Stimulated activated naive CD8-positive, alpha-beta T cell treated with anti-CD3 and anti-CD28 coated beads, Interleukin-15, Interleukin-2, amounts not matched to agents 100 ng/mL and 50 ng/mL, for 24 hours (primary cell): ENCODE results near the gene CC2D2A.

Experiments used
- H3K27ac Mint-ChIP-seq: one replicate; pipeline ENCODE4 v1.8.0; 2021; ENCODE audit warnings: mild to moderate bottlenecking, mixed read lengths
- H3K27me3 Mint-ChIP-seq: one replicate; pipeline ENCODE4 v1.8.0; 2021; ENCODE audit warnings: mixed read lengths
- H3K36me3 Mint-ChIP-seq: one replicate; pipeline ENCODE4 v1.8.0; 2021; ENCODE audit warnings: low read depth, mixed read lengths
- H3K4me1 Mint-ChIP-seq: one replicate; pipeline ENCODE4 v1.8.0; 2021; ENCODE audit warnings: low read depth, mixed read lengths
- H3K4me3 Mint-ChIP-seq: one replicate; pipeline ENCODE4 v1.8.0; 2021; ENCODE audit warnings: mild to moderate bottlenecking, mixed read lengths
- H3K9me3 Mint-ChIP-seq: one replicate; pipeline ENCODE4 v1.8.0; 2021; ENCODE audit warnings: mixed read lengths

CC2D2A gene

DNA sequence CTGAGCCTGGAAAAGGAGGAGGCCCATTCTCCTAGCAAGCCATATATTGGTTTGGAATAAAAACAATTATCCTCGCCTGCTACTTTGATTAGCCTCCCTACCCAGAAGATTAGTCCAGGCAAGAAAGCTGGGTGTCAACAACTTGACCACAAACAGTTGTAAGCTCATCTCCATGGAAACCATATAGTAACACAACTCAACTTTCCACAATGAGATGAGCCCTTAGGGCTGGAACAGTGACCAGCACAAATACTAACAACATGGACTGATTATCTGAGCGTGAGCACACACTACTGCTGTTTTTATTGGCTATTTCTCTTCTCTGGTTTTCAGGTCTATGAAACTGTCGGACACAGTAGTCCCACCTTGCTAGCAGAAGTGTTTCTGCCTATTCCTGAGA is 80.8 kb downstream of the CC2D2A start:
- H3K9me3 Mint-ChIP-seq, result no peaks in the 10 kb centered on the region
- H3K27me3 Mint-ChIP-seq, result no peaks in the 10 kb centered on the region
- no peaks in the 10 kb centered on the region for H3K36me3 Mint-ChIP-seq
- H3K4me3 Mint-ChIP-seq, result no peak overlapping the region
- H3K27ac Mint-ChIP-seq, result no peak overlapping the region
- H3K4me1 Mint-ChIP-seq, result peaks cover 10% of the 10 kb centered on the region

DNA sequence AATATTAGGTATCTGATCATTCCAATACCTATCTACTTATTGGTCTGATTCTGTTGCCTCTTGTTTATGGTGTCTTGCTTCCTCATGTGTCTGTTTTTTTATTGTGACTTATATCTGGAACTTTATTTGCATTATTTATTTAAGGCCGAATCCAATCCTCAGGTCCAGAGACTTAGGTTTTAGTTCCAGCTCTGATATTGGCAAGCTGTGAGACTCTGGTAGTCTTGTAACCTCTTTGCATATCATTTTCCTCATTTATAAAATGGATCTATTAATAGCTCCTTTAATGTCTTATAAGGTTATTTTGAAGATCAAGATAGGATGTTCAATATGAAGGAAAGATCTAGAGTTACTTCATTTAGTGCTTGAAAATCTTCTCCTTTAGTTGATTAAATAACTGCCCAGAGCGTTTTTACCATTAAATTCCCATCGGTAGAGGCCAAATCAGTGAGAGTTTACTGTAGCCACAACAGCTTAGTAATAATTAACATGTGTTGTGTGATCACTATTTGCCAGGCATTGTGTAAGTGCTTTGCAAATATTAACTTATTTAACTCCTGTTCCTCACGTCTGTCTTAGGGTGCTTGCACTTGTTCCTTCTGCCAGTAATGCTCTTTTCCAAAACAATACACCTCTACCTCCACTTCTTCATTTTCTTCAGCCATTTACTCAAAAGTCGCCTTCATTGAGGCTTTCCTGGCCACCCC is 82.2 kb downstream of the CC2D2A start:
- H3K27ac Mint-ChIP-seq, result no peak overlapping the region
- H3K27me3 Mint-ChIP-seq, result no peaks in the 10 kb centered on the region
- H3K4me1 Mint-ChIP-seq, result peaks cover 10% of the 10 kb centered on the region
- no peak overlapping the region for H3K4me3 Mint-ChIP-seq
- no peaks in the 10 kb centered on the region for H3K9me3 Mint-ChIP-seq
- H3K36me3 Mint-ChIP-seq, result no peaks in the 10 kb centered on the region

DNA sequence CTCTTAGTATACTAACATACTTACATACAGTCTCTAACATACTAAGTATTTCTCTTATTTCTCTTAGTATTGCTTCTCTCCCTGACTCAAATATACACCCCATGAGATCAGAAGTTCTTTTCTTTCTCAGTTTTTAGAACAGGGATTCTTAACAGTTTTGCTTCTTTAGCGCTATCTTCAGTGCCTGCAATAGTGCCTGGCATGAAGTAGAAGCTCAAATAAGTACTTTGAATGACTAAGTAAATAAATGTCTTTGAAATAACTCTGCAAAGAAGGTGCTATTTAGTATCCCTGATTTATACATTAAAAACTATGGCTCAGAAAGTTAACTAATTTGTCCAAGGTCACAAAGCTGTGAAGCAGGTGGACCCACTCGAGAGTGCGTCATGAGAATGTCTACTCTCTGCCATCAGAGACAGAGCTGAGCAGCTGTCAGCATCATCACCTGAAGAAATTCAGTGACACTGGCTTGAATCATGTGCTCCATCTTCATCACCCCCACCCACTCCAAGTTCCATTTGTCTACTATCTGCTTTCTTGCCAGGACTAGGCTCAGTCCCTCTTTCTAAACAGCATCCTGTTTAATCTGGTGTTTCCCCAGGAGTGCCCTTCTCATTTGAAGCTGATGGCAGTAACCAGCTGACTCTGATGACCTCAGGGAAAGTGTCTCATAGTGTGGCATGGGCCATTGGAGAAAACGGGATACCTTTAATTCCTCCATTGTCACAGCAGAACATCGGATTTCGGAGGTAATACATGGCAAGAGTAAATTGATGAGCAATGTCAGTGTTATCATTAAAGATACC is 83.1 kb downstream of the CC2D2A start:
- Mint-ChIP-seq H3K27ac (no peak overlapping the region), H3K4me1 (peaks cover 4% of the 10 kb centered on the region), H3K4me3 (no peak overlapping the region), H3K27me3 (no peaks in the 10 kb centered on the region), H3K36me3 (no peaks in the 10 kb centered on the region), H3K9me3 (no peaks in the 10 kb centered on the region)

DNA sequence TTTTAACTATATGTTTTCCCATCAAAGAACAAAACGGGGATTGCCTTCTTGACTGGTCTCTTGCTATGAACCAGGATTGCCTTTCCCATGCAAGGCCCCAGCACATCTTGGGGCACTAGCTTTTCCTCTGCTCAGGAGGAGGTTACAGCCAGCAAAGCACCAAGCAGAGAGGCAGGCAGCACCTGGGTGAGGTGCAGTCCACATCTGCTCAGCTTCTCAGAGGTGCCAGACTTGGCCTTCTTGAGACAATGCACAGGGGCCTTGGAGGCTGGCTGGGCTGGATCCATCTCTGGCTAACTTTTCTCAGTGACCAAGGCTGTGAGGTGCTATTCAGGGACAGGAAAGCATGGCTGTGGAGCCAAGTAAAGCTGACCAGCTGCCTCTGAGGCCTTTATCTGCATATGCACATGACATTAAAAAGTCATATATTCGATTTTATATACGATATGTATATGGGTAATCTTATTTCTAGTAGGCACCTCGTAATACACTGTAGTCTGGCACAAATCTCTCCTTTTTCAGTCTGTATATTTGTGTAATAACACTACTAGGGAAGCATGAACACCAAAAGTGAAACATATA is 86.9 kb downstream of the CC2D2A start:
- Mint-ChIP-seq H3K4me3 (no peak overlapping the region), H3K4me1 (peaks cover 4% of the 10 kb centered on the region), H3K9me3 (no peaks in the 10 kb centered on the region), H3K36me3 (peaks cover 3% of the 10 kb centered on the region), H3K27ac (no peak overlapping the region), H3K27me3 (no peaks in the 10 kb centered on the region)

DNA sequence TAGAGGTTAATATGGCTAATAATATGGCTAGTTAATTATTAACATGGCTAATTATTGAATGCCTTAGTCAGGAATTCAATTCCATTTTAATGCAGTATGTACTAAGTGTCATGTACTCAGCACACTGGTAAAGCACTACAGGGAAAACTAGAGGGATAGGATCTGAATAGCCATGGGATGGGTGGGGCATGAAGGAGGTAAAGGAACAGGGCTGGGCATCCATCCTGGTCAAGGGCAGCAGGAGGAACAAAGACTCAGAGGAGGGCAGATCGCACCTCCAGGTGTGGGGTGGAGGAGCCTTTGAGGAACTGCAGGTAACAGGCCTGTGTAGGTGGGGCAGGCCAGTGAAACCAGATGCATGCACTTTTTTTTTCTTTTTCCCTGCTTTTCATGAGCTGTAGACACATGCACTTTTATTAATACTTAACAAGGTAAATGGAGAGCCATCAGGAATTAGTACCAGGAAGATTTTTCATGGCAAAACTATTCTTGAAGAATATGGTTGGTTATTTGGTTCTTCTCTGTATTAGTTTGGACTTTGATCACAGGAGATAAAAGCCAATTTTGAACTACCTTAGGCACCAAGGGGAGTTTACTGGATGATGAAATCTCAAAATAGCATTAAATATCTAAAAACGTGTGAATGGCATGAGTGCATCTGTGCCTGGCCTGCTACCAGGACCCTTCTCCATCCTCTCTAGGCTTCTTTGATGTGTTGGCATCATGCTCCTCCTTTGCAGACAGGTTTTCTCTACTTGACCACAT is 88.3 kb downstream of the CC2D2A start:
- H3K36me3 Mint-ChIP-seq, result peaks cover 8% of the 10 kb centered on the region
- no peak overlapping the region for H3K27ac Mint-ChIP-seq
- H3K4me1 Mint-ChIP-seq, result peaks cover 5% of the 10 kb centered on the region
- H3K27me3 Mint-ChIP-seq, result no peaks in the 10 kb centered on the region
- H3K9me3 Mint-ChIP-seq, result no peaks in the 10 kb centered on the region
- H3K4me3 Mint-ChIP-seq, result no peak overlapping the region

DNA sequence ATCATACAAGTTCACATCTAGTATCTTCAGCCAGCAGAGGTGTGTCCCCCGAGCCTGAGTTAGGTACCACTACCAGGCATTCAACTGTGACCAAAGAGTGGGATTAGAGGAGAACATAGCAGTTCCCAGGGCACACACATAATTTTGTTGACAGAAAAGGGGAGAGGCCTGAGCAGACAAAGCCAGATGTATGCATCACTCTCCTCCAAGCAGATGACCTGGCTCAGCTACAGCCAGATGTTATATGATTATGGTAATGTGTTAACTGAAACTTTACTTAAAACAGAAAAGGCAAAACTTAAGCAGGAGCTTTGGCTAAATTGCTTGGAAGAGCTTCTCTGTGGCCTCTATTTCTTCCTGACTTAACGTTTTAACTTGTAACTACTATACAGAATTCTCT is 88.9 kb downstream of the CC2D2A start:
- peaks cover 5% of the 10 kb centered on the region for H3K4me1 Mint-ChIP-seq
- H3K27ac Mint-ChIP-seq, result no peak overlapping the region
- no peaks in the 10 kb centered on the region for H3K27me3 Mint-ChIP-seq
- peaks cover 11% of the 10 kb centered on the region for H3K36me3 Mint-ChIP-seq
- H3K4me3 Mint-ChIP-seq, result no peak overlapping the region
- no peaks in the 10 kb centered on the region for H3K9me3 Mint-ChIP-seq

DNA sequence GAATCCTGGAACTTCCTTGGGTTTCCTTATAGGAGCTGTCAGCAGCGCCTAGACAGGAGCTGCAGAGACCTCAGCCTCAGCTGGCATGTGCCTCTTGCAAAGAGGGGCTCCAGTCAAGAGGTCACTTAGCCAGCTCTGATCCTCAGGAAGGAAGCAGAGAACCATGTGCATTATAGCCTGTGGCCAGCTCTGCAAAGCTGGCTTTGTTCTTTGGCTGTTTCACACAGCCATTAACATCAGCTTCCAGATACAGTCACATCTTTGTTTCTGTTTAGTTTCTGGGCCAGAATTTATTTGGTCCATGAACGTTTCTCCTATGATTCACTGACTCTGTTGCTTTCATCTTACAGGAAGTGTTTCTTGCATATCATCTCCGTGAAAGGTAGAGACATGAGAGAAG is 92.4 kb downstream of the CC2D2A start:
- Mint-ChIP-seq H3K27me3 (no peaks in the 10 kb centered on the region), H3K9me3 (no peaks in the 10 kb centered on the region), H3K36me3 (peaks cover 23% of the 10 kb centered on the region), H3K4me1 (peaks cover 5% of the 10 kb centered on the region), H3K27ac (no peak overlapping the region), H3K4me3 (no peak overlapping the region)

DNA sequence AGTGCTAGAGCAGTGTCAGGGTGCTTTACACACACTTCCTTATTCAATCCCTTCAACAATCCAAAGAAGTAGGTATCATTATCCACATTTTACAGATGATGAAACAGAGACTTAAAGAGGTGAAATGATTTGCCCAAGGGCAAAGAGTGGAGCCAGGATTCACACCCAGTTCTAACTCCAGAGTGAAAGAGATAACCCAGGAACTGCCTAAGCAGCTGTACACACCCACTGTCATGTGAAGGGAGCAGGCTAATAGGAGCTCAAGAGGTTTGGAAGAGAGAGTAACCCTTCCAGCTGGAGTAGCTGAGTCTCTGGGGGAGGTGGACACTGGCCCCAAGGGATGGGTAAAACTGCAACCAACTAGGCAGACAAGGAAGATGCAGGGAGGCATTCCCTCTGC is 92.9 kb downstream of the CC2D2A start:
- Mint-ChIP-seq H3K4me1 (peaks cover 5% of the 10 kb centered on the region), H3K36me3 (peaks cover 23% of the 10 kb centered on the region), H3K9me3 (no peaks in the 10 kb centered on the region), H3K4me3 (no peak overlapping the region), H3K27me3 (no peaks in the 10 kb centered on the region), H3K27ac (no peak overlapping the region)

DNA sequence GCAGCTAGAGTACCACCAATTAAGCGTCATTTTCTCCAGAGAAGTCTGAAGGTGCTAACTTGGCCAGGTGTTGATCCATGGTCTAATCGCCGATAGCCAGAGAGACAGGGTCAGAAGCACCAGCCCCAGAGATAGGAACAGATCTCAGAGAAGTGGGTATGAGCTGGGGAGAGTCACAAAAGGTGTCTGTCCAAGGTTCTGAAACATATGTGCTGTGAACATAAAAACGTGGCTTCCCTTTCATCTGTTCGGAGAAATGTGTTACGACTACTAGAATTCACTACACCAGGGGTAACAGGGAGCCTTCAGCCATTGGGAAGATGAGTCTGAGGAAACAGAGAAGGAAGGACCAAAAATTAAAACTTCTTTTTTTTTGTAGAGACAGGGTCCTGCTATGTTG is 94.2 kb downstream of the CC2D2A start:
- no peaks in the 10 kb centered on the region for H3K27me3 Mint-ChIP-seq
- H3K27ac Mint-ChIP-seq, result no peak overlapping the region
- no peaks in the 10 kb centered on the region for H3K9me3 Mint-ChIP-seq
- no peak overlapping the region for H3K4me3 Mint-ChIP-seq
- H3K36me3 Mint-ChIP-seq, result peaks cover 33% of the 10 kb centered on the region
- H3K4me1 Mint-ChIP-seq, result peaks cover 5% of the 10 kb centered on the region

DNA sequence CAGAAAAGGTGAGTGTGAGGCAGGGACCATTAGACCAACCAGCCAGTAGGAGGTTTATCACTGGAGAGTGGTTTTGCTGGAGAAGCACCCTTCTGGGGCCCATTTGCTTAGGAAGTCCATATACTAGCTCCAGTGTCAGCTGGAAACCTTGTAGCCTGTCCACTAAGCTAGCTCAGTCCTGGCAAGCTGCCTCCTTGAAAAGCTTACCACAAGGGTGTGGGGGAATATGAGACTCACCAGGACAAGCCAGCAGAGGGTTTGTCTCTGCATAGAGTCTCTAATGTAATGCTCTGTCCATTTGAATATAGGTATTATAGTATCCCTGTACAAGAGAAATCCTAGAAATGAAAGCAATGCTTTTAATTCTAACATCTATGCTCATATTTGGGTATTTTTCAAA is 99.1 kb downstream of the CC2D2A start:
- Mint-ChIP-seq H3K9me3 (no peaks in the 10 kb centered on the region), H3K27me3 (no peaks in the 10 kb centered on the region), H3K36me3 (peaks cover 34% of the 10 kb centered on the region), H3K27ac (no peak overlapping the region), H3K4me3 (no peak overlapping the region), H3K4me1 (no peaks in the 10 kb centered on the region)

DNA sequence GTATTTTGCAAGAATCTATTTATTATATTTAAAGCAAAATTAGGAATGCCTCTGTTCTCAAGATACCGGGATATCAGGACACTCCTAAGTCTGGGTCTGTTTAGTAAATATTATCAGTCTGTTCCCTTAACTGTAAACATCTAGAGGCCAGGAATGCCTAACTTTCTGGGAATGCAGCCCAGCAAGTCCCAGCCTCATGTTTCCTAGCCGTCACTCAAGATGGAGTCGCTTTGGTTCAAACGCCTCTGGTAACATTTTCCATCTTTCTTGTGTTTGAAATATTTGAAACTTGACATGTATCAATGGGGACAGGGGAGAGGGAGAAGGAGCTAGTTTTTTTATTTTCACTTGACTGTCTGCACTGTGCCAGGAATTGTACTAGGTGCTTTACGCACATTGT is 100.1 kb downstream of the CC2D2A start:
- H3K4me1 Mint-ChIP-seq, result no peaks in the 10 kb centered on the region
- peaks cover 32% of the 10 kb centered on the region for H3K36me3 Mint-ChIP-seq
- H3K4me3 Mint-ChIP-seq, result no peak overlapping the region
- H3K27ac Mint-ChIP-seq, result no peak overlapping the region
- no peaks in the 10 kb centered on the region for H3K9me3 Mint-ChIP-seq
- no peaks in the 10 kb centered on the region for H3K27me3 Mint-ChIP-seq

DNA sequence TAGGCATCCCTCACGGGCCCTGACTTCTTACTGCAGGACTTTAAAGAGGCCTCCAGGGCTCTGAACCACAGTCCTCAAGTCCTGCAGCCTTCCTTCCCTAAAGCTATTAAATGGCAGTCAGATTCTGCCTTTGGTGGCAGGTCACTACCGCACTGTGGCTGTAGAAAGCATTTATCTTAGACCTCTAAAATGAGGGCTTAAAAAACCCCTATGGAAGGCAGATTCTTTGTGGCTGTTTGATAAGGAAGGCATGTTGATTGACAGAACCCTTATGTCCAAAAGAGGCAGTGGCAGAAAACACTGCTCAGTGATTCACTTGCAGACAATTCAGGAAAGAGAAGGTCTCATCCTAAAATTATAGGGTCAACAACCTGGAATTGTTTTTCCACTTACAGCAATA is 106.3 kb downstream of the CC2D2A start:
- Mint-ChIP-seq H3K9me3 (no peaks in the 10 kb centered on the region), H3K4me1 (no peaks in the 10 kb centered on the region), H3K36me3 (no peaks in the 10 kb centered on the region), H3K27me3 (no peaks in the 10 kb centered on the region), H3K27ac (no peak overlapping the region), H3K4me3 (no peak overlapping the region)

DNA sequence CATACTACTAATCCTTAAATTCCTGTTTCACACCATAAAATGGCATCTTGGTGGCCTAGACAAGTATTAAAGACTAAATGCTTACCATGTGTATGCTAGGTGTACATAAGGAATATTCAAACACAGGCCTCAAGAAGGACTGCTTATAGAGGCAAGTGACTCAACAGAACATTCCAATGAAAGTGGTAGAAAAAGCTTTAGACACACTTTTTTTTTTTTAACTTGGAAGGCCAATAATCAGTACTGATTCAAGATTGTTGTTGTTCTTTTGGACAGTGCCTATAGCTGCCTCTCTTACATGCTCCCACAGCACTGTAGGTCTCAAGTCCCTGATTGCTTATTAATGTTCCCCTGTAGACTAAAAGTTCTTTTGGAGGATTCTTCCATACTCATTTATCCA is 107.8 kb downstream of the CC2D2A start:
- H3K27ac Mint-ChIP-seq, result no peak overlapping the region
- H3K27me3 Mint-ChIP-seq, result no peaks in the 10 kb centered on the region
- H3K36me3 Mint-ChIP-seq, result no peaks in the 10 kb centered on the region
- H3K4me3 Mint-ChIP-seq, result no peak overlapping the region
- H3K4me1 Mint-ChIP-seq, result no peaks in the 10 kb centered on the region
- no peaks in the 10 kb centered on the region for H3K9me3 Mint-ChIP-seq

DNA sequence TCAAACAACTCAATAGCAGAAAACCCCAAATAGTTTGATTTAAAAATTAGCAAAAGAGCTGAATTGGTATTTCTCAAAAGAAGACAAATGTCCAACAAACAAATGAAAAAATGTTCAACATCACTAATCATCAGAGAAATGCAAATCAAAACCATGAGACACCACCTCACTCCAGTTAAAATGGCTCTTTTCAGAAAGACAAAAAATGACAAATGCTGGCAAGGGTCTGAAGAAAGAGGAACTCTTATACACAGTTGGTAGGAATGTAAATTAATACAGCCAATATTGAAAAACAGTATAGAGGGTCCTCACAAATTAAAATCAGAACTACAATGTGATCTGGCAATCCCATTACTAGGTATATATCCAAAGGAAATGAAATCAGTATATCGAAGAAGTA is 115.1 kb downstream of the CC2D2A start:
- Mint-ChIP-seq H3K4me1 (no peaks in the 10 kb centered on the region), H3K27me3 (no peaks in the 10 kb centered on the region), H3K27ac (no peak overlapping the region), H3K9me3 (no peaks in the 10 kb centered on the region), H3K36me3 (no peaks in the 10 kb centered on the region), H3K4me3 (no peak overlapping the region)

DNA sequence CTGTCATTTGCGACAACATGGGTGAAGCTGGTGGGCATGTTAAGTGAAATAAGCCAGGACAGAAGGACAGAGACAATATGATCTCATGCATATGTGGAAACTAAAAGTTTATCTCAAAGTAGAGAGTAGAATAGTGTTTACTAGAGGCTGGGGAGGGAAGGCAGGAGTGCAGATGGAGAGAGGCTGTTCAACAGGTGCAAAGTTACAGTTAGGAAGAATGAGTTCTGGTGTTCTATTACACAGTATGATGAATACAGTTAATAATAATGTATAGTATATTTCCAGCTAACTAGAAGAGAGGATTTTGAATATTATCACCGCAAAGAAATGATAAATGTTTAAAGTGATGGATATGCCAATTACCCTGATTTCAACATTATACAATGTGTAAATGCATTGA is 115.6 kb downstream of the CC2D2A start:
- no peak overlapping the region for H3K27ac Mint-ChIP-seq
- no peaks in the 10 kb centered on the region for H3K36me3 Mint-ChIP-seq
- H3K9me3 Mint-ChIP-seq, result no peaks in the 10 kb centered on the region
- H3K4me1 Mint-ChIP-seq, result no peaks in the 10 kb centered on the region
- no peaks in the 10 kb centered on the region for H3K27me3 Mint-ChIP-seq
- no peak overlapping the region for H3K4me3 Mint-ChIP-seq
